GM12878 (cell line): ENCODE results near the gene TNIP2.

Source experiments
- CHD2 ChIP-seq: IDR thresholded peaks from 2 replicates; pipeline ENCODE4 v1.6.1; 2011; ENCODE audit warnings: low read depth, low read length, improper control_type of control experiment, borderline replicate concordance
- CREM ChIP-seq: IDR thresholded peaks from 2 replicates; pipeline ENCODE4 v1.6.1; 2014; ENCODE audit warnings: antibody characterized with exemption, low read depth
- CTCF ChIP-seq, 3 experiments: IDR thresholded peaks in 2 of 3; conservative IDR thresholded peaks in 1 of 3; 2 replicates each; pipeline ENCODE4 v1.5.1; 2011; ENCODE audit warnings: low read depth in 3 of 3, low read length in 3 of 3, mild to moderate bottlenecking in 3 of 3, control low read depth in 2 of 3, moderate library complexity in 2 of 3, inconsistent platforms in 1 of 3, mixed read lengths in 1 of 3; ENCODE audit not compliant: control insufficient read depth in 2 of 3, insufficient read depth in 1 of 3; ENCODE audit errors: extremely low read depth in 1 of 3
- EZH2 ChIP-seq: IDR thresholded peaks from 2 replicates; pipeline ENCODE4 v1.6.1; 2012; ENCODE audit warnings: low read depth, mild to moderate bottlenecking, control low read depth, inconsistent platforms, low read length, borderline replicate concordance; ENCODE audit not compliant: control insufficient read depth
- JUNB ChIP-seq: IDR thresholded peaks from 2 replicates; pipeline ENCODE4 v1.6.1; 2016; ENCODE audit warnings: antibody characterized with exemption, mild to moderate bottlenecking
- POLR2AphosphoS5 ChIP-seq: IDR thresholded peaks from 2 replicates; pipeline ENCODE4 v1.6.1; 2011; ENCODE audit warnings: mild to moderate bottlenecking, low read length, inconsistent platforms
- SP1 ChIP-seq: IDR thresholded peaks from one replicate; pipeline ENCODE4 v1.6.1; 2011; ENCODE audit warnings: low read depth, low read length

DNA sequence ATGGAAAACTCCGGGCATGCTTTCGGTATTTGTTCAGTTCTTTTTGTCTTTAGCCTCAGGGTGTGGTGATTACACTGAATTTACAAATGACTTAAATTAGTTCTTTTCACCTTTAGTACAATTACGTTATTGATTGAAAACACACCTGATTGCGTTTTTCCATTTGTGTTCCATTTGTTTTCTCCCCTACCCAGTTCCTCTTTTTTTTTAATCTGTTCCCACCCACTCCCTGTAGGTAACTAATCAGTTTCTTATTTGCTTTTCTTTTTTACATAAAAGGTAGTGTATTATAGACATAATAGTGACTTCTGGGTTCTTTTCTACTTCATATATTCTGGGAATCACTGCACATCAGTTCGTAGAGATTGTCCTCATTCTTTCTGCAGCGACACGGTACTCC is 53.4 kb downstream of the TNIP2 start:
- TF ChIP-seq EZH2, result no peak
- no peak for TF ChIP-seq CTCF (IDR thresholded peaks at IDR 0.05 in 2 of 3, conservative IDR thresholded peaks at IDR 0.05 in 1 of 3; ENCODE audit: control insufficient read depth in 2 of 3, extremely low read depth in 1 of 3, insufficient read depth in 1 of 3, low read depth in 3 of 3, low read length in 3 of 3)
- no peak for TF ChIP-seq POLR2AphosphoS5
- TF ChIP-seq CHD2, result no peak
- no peak for TF ChIP-seq SP1
- TF ChIP-seq JUNB, result no peak
- no peak for TF ChIP-seq CREM
